Hepatic stellate cell (primary cell): ENCODE results near the gene MINDY4.

ENCODE experiments used
- DNase-seq: peaks from one replicate; pipeline ENCODE4 v3.0.0; 2011; ENCODE audit warnings: low spot score

The MINDY4 gene

GRCh38 chr7:30771174-30771879, at the start of gene MINDY4:
TSS of gene MINDY4 (plus strand) at chr7:30771417. CDS start at chr7:30771494, 77 bp downstream.
- peak; percentile 88 for DNase-seq

DNA sequence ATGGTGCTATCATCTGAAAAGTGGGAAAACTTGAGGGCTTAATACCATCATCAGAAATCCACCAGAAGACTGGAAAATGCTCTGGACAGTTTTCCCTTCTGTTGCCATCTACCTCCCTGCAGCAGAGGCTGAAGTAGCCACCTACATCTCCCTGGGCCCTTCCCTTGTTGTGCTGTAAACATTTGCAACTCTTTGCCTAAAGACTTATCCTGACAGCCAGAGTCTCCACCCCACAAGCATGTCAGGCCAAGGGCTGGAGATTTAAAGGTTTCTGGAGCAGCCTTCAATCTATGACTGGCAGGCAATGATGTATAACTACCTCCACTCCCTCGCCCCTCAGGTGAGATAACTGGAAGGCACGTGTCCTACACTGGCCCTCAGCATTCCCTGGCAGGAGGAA, 49.0 kb upstream of the MINDY4 start:
- DNase-seq: no peak

- no peak for DNase-seq
Observed at GRCh38 chr7:30722671-30723070, 48.5 kb upstream of the MINDY4 start.

DNA sequence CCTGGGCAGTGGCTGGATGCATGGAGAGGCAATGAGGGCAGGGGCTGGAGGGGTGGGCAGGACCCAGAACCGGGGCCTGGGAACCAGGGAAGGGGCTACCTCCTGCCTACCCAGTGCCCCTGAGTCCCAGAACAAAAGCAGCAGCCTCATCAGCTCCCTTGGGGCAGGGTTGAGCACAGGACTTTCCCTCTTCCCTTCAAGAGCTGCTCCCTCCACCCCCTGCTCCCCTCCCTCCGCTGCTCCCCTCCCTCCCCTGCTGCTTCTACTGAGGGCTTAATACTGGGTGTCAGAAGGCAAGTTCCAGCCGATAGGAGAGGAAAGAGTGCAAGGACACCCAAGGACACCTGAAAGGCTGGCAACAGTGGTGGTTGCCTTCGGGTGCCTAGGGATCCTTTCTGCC, 47.4 kb upstream of the MINDY4 start:
- DNase-seq: no peak

GRCh38 chr7:30726296-30727006, 44.8 kb upstream of the MINDY4 start:
- DNase-seq: no peak

- no peak for DNase-seq
Observed at GRCh38 chr7:30727061-30727945, 43.9 kb upstream of the MINDY4 start.

GRCh38 chr7:30728591-30729100, 42.6 kb upstream of the MINDY4 start:
- no peak for DNase-seq

GRCh38 chr7:30729642-30730041, 41.6 kb upstream of the MINDY4 start:
- DNase-seq: no peak

DNA sequence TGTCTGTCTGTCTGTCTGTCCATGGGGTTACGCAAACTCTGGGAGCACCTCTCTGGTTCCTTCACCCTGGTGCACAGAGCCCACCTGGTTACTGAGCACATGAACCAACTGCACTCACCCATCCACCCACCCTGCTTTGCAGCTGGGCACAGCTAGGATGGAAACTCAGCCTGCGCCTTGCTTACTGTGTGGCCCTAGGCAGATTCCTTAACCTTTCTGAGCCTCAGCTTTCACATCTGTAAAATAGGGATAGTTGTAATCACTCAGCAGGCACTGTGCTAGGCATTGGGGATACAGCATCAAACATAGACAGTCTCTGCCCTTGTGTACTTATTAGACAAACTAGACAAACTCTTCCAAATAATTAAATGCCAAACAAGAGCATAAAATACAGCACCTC, 41.1 kb upstream of the MINDY4 start:
- DNase-seq: no peak

DNA sequence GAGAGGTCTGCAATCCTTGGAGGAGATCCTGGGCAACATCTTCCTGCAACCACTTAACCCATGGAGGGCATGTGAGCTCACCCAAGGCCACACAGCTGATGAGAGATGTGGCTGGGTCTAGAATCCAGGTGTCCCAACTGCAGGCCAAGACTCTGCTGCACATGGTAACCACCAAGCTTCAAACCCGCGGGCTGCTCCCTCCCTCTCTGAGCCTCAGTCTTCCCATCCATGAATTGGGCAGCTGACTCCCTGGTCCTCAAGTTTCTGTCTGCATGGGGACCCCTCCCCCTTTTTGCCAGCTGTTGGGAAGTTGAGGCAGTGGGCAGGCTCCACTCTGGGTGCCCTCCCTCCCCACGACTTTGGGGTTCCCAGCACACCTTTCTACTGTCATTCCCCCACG, 40.2 kb upstream of the MINDY4 start:
- no peak for DNase-seq

GRCh38 chr7:30731581-30731980, 39.6 kb upstream of the MINDY4 start:
- DNase-seq: no peak

- no peak for DNase-seq
Observed at GRCh38 chr7:30732606-30733005, 38.6 kb upstream of the MINDY4 start.

- no peak for DNase-seq
Observed at GRCh38 chr7:30733216-30733615, 38.0 kb upstream of the MINDY4 start.

DNA sequence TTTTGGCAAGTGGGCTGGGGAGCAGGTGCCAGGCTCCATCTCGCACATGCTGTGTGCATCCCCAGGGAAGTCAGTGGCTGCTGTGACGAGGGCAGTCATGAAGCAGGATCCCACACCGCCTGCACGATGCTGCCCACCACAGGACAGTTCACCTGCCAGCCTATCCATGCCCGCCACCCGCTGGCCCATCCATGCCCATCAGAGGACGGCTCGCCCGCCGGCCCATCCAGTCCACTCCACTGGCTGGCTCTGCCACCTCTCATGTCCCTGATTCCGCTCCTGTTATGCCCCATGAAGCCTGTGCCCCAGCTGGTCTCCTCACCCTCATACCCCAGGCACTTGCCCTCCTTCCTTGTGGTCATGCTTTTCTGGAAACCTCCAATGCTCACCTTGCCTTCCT, 37.5 kb upstream of the MINDY4 start:
- no peak for DNase-seq

DNA sequence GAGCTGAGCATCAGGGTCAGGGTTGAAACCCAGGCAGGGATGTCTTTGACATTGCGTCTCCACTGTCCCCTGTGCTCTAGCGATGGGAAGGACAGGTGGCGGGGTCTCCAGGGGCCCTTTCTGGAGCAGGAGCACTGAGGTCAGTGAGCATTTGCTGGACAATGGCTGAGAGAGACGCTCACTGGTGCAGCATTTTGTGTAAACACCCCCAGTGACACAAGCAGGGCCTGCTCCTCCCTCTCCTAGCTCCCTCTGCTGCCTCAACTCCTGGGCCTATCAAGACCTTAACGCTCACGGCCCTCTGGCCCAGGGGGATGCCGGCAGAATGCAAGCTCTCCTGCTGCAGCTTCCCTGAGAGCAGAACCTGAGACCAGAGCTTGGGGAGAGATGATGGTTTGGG, 36.7 kb upstream of the MINDY4 start:
- DNase-seq: no peak

DNA sequence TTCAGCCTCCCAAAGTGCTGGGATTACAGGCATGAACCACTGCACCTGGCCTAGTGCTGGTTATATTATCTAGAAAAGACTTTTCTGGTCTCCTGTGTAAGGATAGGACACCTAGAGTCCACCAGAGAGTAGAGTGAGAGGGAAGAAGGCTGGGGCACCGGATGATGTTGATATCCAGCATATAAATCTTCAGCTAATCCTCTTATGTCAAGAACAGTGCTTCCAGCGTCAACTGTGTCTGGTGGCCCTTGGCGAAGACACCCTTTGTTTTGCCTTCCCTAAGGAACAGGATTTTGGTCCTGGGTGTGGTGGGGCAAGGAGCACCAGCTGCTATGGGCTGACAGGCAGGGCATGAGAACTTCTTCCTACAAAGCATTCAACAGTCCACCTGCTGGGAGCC, 35.6 kb upstream of the MINDY4 start:
- no peak for DNase-seq

DNA sequence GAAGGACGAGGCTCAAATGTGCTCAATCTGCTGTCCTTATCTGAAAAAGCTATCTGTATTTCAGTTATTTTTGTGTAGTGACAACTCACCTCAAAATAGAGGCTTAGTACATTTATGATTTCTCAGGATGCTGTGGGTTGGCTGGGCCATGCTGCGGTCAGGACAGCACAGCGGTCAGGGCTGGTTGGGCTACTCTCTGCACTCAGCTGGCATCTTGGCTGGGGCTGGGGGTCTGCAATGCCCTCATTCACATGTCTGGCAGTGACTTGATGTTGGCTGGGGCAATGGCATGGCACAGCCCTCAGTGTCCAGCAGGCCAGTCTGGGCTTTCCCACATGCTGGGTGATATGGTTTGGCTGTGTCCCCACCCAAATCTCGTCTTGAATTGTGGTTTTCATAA, 34.9 kb upstream of the MINDY4 start:
- DNase-seq: no peak

DNA sequence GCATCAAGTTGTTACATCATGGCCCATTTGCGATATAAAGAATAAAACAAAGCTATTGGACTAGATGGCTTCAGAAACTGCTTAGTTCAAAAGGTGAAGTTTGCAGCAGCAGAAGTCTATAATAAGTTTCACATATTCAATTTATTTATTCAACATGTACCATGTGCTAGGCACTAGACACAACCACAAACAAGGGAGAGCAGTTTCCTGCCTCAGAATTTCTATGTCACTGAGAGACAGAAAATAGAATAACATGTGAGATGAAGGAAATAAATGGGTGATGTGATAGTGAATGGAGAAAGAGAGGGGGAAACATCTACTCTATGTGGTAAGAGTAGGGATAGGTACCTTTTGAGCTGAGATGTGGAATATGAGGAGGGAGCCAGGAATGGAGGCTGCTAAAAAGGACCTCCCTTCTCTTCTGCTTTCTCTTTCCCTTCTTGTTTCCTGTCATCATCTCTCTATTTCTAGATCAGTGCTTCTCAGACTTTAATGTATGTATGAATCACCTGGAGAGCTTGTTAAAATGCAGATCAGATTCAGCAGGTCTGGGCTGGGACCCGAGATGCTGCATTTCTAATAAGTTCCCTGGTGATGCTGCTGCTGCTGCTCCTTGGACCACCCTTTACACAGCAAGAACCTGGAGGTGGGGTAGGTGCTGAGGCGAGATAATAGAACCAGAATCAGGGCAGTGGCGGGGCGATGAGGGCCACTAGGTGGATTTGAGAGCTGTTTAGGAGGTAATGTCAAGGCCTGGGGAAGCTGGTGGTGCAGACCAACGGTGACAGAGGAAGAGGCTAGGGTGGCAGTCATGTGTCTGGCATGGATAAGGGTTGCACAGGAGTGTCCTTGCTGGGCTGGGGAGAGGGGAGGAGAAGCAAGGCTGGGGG, 32.9 kb upstream of the MINDY4 start:
- DNase-seq: no peak

DNA sequence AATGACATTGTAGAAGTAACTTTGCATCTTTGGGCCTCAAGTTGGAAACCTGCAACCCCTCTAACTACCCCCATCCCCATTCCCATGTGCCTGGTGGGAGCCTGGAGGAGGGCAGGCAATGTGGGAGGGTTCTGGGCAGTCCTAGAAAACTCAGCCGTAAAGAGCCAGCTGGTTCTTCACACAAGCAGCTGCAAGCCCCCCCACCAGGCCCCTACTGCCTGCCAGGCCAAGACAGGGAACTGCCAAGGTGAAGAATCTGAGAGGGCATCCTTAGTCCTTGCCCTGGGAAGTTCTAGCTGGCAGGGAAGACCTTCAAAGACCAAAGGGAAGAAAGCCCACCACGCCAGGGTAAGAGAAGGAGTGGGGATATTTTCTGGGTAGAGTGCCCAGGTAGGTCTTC, 31.5 kb upstream of the MINDY4 start:
- DNase-seq: no peak

GRCh38 chr7:30740417-30741181, 30.6 kb upstream of the MINDY4 start:
- DNase-seq: peak; percentile 93

DNA sequence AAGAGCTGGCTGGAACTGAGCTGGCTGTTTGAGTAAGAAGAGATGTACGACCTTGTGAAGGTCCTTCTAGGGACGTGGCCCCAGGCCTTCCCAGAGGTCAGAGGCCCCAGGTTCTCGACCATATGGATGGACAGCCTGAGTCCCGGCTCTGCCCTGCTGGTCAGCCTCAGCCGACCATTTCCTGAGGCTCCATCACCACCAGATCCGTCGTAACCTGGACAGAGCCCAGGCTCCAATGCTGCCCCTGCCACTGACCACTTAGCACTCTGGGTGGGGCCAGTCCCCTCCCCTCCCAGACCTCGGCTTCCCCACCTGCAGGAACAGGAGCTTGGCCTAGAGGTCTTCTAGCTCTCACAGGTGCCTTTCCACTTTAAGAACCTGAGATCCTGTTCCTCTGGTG, 29.9 kb upstream of the MINDY4 start:
- no peak for DNase-seq
